Stimulated activated CD8-positive, alpha-beta memory T cell treated with anti-CD3 and anti-CD28 coated beads, Interleukin-12 subunit alpha, Interleukin-12 subunit beta, amount 100 ng/mL, for 1 hour (primary cell): ENCODE measurements around the gene CBX3.
"Not testable (repeated sequence)": the region's sequence is repeated elsewhere in the genome, so short reads cannot be mapped to it uniquely, and the experiment has no call there.

Experiments
- DNase-seq: peaks from one replicate; pipeline ENCODE4 v3.0.0-alpha.2; 2020; ENCODE audit warnings: low read depth

The CBX3 gene

DNA sequence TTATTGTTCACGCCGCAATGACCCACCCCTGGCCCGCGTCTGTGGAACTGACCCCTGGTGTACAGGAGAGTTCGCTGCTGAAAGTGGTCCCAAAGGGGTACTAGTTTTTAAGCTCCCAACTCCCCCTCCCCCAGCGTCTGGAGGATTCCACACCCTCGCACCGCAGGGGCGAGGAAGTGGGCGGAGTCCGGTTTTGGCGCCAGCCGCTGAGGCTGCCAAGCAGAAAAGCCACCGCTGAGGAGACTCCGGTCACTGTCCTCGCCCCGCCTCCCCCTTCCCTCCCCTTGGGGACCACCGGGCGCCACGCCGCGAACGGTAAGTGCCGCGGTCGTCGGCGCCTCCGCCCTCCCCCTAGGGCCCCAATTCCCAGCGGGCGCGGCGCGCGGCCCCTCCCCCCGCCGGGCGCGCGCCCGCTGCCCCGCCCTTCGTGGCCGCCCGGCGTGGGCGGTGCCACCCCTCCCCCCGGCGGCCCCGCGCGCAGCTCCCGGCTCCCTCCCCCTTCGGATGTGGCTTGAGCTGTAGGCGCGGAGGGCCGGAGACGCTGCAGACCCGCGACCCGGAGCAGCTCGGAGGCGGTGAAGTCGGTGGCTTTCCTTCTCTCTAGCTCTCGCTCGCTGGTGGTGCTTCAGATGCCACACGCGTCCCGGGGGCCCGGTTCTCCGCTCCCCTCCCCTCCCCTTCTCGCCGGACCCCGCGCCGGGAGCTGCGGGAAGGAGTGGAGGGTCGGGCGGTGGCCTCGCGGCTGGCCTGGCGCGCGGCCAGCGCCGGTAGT, at the start of gene CBX3:
CBX3 (plus strand) TSS at position 499 of the 772 bp plus-strand sequence. CDS start 1,254 bp downstream, outside the sequence.
- DNase-seq, result peak; percentile 76

DNA sequence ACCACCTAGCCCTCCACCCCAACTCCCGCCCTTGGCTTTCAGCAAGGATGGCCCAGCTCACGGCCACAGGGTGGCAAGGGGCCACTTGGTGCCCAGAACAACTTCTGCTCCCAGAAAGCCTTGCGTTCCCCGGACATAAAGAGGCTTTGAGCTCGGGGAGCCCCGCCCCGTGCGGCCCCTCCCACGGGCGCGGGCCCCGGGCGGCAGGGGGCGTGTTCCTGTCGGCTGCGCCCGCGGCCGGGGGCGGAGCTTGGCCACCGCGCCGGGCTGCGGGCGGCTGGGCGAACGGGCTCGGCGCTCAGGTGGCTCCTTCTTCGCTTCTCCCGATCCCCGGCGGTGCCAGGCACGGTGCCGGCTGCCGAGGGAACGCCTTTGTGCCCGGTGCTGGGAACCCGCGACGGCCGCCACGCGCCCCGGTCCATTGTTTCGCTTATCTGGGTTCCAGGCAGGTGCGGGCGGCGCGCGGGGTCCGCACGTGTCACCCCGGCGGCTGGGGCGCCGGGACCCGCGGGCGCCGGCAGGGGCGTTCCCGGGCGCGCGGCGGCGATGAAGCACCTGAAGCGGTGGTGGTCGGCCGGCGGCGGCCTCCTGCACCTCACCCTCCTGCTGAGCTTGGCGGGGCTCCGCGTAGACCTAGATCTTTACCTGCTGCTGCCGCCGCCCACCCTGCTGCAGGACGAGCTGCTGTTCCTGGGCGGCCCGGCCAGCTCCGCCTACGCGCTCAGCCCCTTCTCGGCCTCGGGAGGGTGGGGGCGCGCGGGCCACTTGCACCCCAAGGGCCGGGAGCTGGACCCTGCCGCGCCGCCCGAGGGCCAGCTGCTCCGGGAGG, 49.4 kb upstream of the CBX3 start, which contains the start of gene NFE2L3:
NFE2L3 (plus strand) TSS at position 246 of the 829 bp plus-strand sequence; CDS start at position 547, 301 bp downstream.
- DNase-seq, result peak; percentile 58

DNA sequence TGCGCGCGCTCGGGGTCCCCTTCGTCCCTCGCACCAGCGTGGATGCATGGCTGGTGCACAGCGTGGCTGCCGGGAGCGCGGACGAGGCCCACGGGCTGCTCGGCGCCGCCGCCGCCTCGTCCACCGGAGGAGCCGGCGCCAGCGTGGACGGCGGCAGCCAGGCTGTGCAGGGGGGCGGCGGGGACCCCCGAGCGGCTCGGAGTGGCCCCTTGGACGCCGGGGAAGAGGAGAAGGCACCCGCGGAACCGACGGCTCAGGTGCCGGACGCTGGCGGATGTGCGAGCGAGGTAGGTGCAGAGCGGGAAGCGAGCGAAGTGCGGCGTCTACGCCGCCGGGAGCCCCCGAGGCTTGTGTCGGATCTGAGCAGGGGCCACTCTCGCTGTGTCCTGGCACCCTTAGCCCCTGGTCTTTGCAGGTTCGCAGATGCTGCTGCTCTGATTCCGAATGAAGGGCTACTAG, 48.7 kb upstream of the CBX3 start:
- not testable (repeated sequence) for DNase-seq

GRCh38 chr7:26153241-26153822, 48.2 kb upstream of the CBX3 start:
- DNase-seq, result no peak

DNA sequence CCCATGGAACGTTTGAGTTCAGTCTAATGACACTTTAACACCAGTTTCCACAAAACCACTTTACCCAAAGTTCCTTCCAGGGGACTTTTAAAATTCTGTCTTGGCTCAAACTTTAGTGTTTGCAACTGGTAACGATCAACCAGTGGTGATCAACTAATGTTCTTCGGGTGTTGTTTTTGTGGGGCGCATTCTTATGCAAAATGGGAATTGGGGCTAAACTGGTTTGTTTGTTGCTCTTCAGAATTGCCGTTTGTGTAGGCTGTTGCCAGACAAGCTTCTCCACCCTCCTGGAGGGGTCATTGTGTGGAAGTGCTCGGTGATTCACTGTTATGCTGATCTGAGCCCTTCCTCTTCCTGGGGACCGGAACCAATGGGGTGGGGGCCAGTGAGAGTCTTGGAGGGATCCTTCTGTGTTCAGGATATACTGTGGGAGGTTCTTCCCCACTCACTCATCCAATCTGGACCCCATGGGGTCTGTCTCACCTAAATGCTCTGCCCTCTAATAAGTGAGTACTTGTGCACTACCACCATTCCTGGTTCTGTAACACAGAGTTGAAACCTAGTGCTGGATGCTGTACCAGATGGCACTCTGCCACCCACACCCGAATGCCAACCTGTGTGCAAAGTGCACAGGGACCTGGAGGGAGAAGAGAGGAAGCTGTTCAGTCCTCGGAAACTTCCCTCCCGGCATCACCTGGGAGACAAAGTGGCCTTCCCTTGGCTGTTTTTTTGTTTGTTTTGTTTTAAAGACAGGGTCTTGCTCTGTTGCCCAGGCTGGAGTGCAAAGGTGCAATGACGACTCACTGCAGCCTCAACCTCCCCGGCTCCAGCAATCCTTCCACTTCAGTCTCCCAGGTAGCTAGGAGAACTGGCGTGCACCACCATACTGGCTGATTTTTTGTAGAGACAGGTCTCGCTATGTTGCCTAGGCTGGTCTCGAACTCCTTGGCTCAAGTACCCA, 47.4 kb upstream of the CBX3 start:
- no peak for DNase-seq

DNA sequence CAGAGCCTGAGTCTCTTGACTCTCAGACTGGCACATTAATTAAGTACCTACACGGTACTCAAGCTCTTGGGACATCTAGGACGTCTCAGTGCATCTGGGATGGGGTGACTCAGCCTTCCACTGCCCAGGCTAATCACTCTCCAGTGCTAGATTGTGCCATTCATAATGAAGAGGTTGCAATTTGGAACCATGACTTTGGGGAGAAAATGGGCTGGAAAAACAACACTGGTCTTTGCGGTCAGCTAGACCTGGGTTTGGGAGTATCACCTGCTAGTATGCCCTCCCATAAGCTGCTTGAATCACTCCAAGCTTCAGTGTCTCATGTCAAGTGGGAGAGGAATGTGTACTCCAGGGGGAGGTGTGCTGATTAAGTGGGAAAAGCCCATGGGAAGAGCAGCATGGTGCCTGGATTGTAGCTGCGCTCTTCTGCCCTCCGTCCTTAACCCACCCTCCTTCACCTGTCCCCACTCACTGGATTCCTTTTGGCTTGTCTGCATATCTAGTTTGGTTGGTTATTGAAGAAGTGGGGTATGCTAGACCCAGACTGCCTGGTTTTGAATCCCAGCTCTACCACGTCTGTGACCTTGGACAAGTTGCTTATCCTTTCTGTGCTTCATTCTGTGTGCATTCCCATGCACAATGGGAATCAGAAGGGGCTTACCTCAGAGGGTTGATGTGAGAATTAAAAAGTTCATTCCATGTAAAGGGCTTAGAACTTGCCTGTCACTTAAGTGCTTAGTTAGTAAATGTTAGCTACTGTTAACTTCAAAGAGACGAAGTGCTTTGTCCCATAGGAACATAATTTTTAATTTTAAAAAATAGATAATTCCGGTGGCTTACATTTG, 45.8 kb upstream of the CBX3 start:
- no peak for DNase-seq

DNA sequence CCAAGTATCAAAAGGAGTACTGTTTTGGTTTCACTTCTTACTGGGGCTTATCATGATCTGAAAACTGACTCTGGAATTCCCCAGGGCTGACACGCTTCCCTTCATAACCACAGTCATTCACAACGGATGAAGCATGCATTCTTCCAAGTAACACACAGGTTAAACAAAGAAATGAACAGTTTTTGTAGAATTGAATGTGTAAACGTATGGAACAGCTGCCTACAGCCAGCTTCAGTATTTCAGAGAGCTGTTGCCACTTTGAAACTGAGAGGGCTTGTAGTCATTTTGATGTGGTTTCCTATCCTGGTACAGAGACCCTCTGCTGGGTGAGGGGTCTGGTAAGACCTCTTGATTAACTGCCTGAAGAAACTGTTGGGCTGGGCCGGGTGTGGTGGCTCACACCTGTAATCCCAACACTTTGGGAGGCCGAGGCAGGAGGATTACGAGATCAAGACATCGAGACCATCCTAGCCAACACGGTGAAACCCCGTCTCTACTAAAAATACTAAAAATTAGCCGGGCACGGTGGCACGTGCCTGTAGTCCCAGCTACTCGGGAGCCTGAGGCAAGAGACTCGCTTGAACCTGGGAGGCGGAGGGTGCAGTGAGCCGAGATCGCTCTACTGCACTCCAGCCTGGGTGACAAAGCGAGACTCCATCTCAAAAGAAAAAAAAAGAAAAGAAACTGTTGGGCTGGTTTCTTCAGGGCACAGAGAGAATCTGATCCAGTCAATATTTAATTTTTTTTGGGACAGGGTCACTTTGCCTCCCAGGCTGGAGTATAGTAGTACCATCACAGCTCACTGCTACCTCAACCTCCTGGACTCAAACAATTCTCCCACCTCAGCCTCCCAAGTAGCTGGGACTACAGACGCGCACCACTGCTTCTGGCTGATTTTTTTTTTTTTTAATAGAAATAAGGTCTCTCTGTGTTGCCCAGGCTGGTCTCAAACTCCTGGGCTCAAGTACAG, 44.8 kb upstream of the CBX3 start:
- DNase-seq, result no peak

DNA sequence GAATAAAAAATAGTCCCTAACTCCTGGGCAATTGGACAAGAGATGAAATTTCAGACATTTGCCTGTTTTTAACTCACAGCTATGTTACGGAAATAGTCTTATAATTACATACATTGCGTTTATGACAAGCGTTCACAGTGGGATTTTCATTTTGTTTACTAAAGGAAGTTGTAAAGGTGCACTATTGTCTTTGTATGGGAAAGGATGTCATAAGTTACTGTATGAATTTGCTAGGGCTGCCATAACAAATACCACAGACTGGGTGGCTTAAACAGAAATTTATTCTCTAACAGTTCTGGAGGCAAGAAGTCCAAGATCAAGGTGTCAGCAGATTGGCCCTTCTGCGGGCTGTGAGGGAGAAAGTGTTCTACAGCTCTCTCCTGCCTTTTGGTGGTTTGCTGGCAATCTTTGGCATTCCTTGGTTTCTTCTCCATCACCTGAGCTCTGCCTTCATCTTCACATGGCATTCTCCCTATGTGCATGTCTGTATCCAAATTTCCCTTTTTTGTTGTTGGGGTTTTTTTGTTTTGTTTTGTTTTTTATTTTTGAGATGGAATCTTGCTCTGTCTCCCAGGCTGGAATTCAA, 43.9 kb upstream of the CBX3 start:
- DNase-seq, result no peak

- no peak for DNase-seq
Observed at GRCh38 chr7:26159243-26159642, 42.3 kb upstream of the CBX3 start.

GRCh38 chr7:26160896-26161295, 40.6 kb upstream of the CBX3 start:
- no peak for DNase-seq

DNA sequence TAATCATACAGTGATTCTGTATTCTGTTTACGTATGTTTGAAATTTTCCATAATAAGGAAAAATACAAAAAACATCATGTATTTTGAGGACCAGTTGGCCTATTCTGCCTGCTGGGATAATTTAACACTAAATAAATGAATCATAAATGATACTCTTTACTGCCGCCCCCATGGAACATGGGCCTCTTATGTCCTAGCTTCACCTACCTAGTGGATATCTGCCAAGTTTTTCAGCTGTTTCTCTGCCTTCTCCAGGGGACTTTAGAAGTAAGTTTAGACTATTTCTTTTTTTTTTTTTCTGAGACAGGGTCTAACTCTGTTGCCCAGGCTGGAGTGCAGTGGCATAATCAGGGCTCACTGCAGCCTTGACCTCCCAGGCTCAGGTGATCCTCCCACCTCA, 39.1 kb upstream of the CBX3 start:
- DNase-seq, result no peak

DNA sequence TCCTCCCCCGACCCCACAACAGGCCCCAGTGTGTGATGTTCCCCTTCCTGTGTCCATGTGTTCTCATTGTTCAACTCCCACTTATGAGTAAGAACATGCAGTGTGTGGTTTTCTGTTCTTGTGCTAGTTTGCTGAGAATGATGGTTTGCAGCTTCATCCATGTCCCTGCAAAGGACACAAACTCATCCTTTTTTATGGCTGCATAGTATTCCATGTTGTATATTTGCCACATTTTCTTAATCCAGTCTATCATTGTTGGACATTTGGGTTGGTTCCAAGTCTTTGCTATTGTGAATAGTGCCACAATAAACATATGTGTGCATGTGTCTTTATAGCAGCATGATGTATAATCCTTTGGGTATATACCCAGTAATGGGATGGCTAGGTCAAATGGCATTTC, 37.7 kb upstream of the CBX3 start:
- DNase-seq, result not testable (repeated sequence)

DNA sequence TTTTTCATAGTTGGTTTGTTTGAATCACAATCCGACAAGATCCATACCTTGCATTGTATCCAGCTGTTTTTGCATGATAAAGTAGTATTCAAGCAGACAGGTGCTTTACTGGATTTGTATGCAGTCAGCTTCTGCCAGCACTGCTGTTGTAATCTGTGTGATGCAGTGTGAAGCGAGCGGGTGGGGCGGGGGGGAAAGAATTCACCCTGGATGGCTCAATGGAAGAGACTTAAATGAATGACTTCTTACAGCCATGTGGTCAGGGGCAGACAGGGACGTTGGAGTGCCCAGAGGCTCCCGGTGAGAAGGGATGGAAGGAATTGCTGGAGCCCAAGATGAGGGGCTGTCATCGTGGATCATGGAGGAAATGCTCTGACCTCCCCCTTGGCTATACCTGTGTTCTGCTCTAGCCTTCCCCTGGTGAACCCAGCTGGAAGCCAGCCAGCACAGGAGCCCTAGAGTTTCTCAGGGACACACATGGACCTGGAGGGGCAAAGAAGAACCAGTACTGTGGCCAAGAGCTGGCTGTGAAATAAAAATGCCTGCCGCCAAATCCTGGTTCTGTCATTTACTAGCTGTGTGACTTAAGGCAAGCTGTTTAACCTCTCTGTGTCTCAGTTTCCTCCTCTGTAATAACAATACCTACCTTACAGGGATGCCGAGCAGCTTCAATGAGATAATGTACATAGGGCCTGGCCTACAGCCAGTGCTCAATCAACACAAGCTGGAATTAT, 35.4 kb upstream of the CBX3 start:
- DNase-seq, result no peak

DNA sequence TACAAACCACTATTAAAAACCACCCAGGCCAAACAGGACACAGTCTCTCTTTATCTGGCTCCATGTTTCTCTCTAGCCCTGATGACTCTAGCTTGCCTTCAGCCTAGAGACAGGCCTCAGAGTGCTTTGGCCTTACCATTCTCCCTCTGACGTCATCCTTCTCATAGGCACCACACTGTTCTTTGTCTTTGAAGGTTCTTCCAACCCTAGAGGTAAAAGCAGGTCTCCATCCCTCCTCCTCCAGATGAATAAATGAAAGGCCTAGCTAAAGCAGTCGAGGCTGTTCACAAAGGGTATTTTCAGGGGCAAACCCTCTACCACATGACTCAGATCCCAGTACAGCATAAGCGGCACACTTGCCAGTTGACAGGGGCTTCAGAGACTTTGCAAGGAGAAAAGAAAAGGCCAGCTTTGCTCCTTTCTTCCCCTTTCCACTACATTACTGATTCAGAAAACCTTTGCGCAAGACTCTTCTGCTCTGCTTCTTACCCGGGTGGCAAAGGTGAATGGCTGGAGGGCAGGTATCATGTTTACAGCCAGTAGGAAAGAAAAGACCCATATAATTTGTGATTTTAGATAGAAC, 34.8 kb upstream of the CBX3 start:
- no peak for DNase-seq

GRCh38 chr7:26167303-26167934, 34.1 kb upstream of the CBX3 start:
- DNase-seq, result no peak

- DNase-seq, result no peak
Observed at GRCh38 chr7:26168458-26169023, 33.0 kb upstream of the CBX3 start.

DNA sequence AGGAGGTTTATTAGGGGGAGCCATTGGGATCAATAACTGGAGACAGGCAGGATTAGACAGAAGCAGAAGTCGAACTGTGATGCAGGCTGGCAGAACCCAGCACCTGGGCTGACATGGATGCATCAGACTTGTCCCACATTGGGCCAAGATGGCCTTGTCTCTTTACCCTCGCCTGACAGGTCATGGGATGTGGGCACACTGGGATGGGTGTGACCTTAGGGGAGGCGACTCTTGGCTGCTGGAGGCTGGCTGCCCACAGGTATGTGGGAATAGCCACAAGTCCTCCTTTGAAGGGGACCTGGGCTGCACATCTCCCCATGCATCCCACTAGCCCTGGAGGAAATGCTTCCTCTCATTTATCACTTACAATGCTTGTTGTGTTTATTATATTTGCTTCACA, 32.3 kb upstream of the CBX3 start:
- DNase-seq, result no peak
